Colonic mucosa (tissue), 4 donors: ENCODE data around the gene P2RX6. TPM values are rescaled to one million over a fixed set of nuclear protein-coding genes. Genes with fewer than 3 reads are reported as not detected.

Experiments
- DNase-seq: peaks from one replicate; pipeline ENCODE4 v3.0.0-alpha.2; 2020
- H3K27ac ChIP-seq: fragments of 200-600 bp; one replicate; pipeline ENCODE4 v1.8.0; 2021
- H3K27me3 ChIP-seq: fragments of 200-600 bp; one replicate; pipeline ENCODE4 v1.8.0; 2021
- H3K36me3 ChIP-seq: fragments of 200-600 bp; one replicate; pipeline ENCODE4 v1.8.0; 2021
- H3K4me1 ChIP-seq: fragments of 200-600 bp; one replicate; pipeline ENCODE4 v1.8.0; 2021; ENCODE audit warnings: mild to moderate bottlenecking
- H3K4me3 ChIP-seq: fragments of 200-600 bp; one replicate; pipeline ENCODE4 v1.8.0; 2021
- H3K9ac ChIP-seq, 2 donors: one replicate each; pipeline ENCODE4 v1.7.0; 2013; ENCODE audit warnings: control low read depth in 2 of 2, low read depth in 2 of 2, low read length in 2 of 2
- H3K9me3 ChIP-seq: fragments of 200-600 bp; one replicate; pipeline ENCODE4 v1.8.0; 2021
- CTCF ChIP-seq: fragments of 200-600 bp; IDR thresholded peaks from one replicate; pipeline ENCODE4 v1.8.0; 2022; ENCODE audit warnings: antibody characterized with exemption, mild to moderate bottlenecking
- intact Hi-C: fragments of 100-400 bp; cut with DNase I; formaldehyde crosslinking; loops from one replicate; pipeline ENCODE4 v1.14.1; 2022
- total RNA-seq, 2 donors: library from RNA; stranded (reverse); fragmentation: NEBNext Ultra II Directional in 1 of 2; extraction: Animal tissue kit (Norgen Biotek cat#: 25700) in 1 of 2; gene quantifications; one replicate each; pipeline ENCODE4 v1.2.1, GENCODE V29; 2021
- donor health status: healthy.
- donor health status: DM: no; HTN: no; CAD: no.
- donor health status: DM: no; HTN: no; CAD: no.

Gene P2RX6
- total RNA-seq, 2 donors from 2014 or later: 0.27 to 0.62 TPM

GRCh38 chr22:20981787-20982562 lies 33.0 kb upstream of the P2RX6 start, which contains the start of gene LZTR1:
LZTR1 (plus strand) TSS chr22:20982297; CDS start chr22:20982372, 75 bp downstream.
- Histone ChIP-seq H3K4me3 (peak within 1 kb of the TSS; percentile 69), H3K4me1 (peaks cover 12% of the 10 kb centered on the region), H3K9ac (peak within 1 kb of the TSS; percentile 90 to 94), H3K36me3 (no peaks in the 10 kb centered on the region), H3K27ac (peak within 1 kb of the TSS; percentile 89), H3K9me3 (no peaks in the 10 kb centered on the region), H3K27me3 (no peaks in the 10 kb centered on the region)
- TF ChIP-seq CTCF: peak; percentile 42
- intact Hi-C loops: no loop called here
- DNase-seq: peak; percentile 91

- no peak for TF ChIP-seq CTCF
- intact Hi-C loops: no loop called here
- peak overlapping the region; percentile 89 for H3K27ac ChIP-seq
- H3K4me1 ChIP-seq: peaks cover 12% of the 10 kb centered on the region
- H3K4me3 ChIP-seq: peak overlapping the region; percentile 69
- DNase-seq: no peak
- no peaks in the 10 kb centered on the region for H3K27me3 ChIP-seq
- no peaks in the 10 kb centered on the region for H3K36me3 ChIP-seq
- H3K9ac ChIP-seq: peak overlapping the region; percentile 90 to 94
- no peaks in the 10 kb centered on the region for H3K9me3 ChIP-seq
Measured at GRCh38 chr22:20982563-20982882, 32.4 kb upstream of the P2RX6 start.

GRCh38 chr22:20983081-20983771 lies 31.7 kb upstream of the P2RX6 start:
- H3K27me3 ChIP-seq: no peaks in the 10 kb centered on the region
- H3K4me1 ChIP-seq: peaks cover 12% of the 10 kb centered on the region
- no peak overlapping the region for H3K27ac ChIP-seq
- TF ChIP-seq CTCF: no peak
- no peaks in the 10 kb centered on the region for H3K9me3 ChIP-seq
- H3K4me3 ChIP-seq: peak overlapping the region; percentile 69
- no peaks in the 10 kb centered on the region for H3K36me3 ChIP-seq
- DNase-seq: no peak
- intact Hi-C loops: no loop called here
- H3K9ac ChIP-seq: peak overlapping the region; percentile 90 to 94

GRCh38 chr22:20985720-20986119 lies 29.2 kb upstream of the P2RX6 start:
- no peak for TF ChIP-seq CTCF
- no peak overlapping the region for H3K9ac ChIP-seq
- no peak overlapping the region for H3K27ac ChIP-seq
- H3K4me1 ChIP-seq: peaks cover 12% of the 10 kb centered on the region
- no peaks in the 10 kb centered on the region for H3K36me3 ChIP-seq
- DNase-seq: no peak
- intact Hi-C loops: no loop called here
- H3K27me3 ChIP-seq: no peaks in the 10 kb centered on the region
- no peak overlapping the region for H3K4me3 ChIP-seq
- no peaks in the 10 kb centered on the region for H3K9me3 ChIP-seq

GRCh38 chr22:20986365-20986764 lies 28.6 kb upstream of the P2RX6 start:
- intact Hi-C loops: no loop called here
- H3K36me3 ChIP-seq: no peaks in the 10 kb centered on the region
- TF ChIP-seq CTCF: no peak

More at GRCh38 chr22:20986365-20986764, 28.6 kb upstream of the P2RX6 start:
- H3K27ac ChIP-seq: no peak overlapping the region
- no peak for DNase-seq
- no peaks in the 10 kb centered on the region for H3K27me3 ChIP-seq
- H3K4me3 ChIP-seq: no peak overlapping the region
- H3K9me3 ChIP-seq: no peaks in the 10 kb centered on the region
- H3K4me1 ChIP-seq: peaks cover 6% of the 10 kb centered on the region
- H3K9ac ChIP-seq: no peak overlapping the region
